NCI-H345 treated with DMSO at 0.1 percent for 48 hours (cell line): ENCODE measurements around the gene INF2.
"Not testable (repeated sequence)": the region's sequence is repeated elsewhere in the genome, so short reads cannot be mapped to it uniquely, and the experiment has no call there.

Experiments used
- DNase-seq: peaks from one replicate; lab custom pipeline; 2025; ENCODE audit not compliant: unreplicated experiment; lab: John Stamatoyannopoulos, UW

Gene INF2

DNA sequence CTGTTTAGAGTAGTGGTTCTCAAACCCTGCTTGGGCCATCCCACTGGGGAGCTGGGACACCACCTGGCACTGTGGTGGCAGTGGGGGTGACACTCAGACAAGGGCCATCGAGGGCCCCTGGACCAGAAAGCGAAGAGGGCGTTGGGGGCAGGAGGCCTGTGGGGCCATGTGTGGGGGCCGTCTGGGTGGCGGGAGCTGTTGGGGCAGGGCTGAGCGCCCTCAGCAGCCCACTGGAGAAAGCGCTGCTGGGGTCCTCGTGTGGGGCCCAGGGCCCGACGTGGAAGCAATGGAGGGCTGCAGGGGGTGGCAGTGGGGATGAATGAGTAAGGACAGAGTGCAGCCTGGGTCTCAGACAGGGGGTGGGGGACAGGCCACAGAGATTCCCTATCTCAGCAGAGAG lies 28.7 kb downstream of the INF2 start:
- DNase-seq = no peak

GRCh38 chr14:104718871-104719270 lies 29.5 kb downstream of the INF2 start:
- no peak for DNase-seq

- no peak for DNase-seq
These were observed 29.9 kb downstream of the INF2 start for GRCh38 chr14:104719343-104719742.

DNA sequence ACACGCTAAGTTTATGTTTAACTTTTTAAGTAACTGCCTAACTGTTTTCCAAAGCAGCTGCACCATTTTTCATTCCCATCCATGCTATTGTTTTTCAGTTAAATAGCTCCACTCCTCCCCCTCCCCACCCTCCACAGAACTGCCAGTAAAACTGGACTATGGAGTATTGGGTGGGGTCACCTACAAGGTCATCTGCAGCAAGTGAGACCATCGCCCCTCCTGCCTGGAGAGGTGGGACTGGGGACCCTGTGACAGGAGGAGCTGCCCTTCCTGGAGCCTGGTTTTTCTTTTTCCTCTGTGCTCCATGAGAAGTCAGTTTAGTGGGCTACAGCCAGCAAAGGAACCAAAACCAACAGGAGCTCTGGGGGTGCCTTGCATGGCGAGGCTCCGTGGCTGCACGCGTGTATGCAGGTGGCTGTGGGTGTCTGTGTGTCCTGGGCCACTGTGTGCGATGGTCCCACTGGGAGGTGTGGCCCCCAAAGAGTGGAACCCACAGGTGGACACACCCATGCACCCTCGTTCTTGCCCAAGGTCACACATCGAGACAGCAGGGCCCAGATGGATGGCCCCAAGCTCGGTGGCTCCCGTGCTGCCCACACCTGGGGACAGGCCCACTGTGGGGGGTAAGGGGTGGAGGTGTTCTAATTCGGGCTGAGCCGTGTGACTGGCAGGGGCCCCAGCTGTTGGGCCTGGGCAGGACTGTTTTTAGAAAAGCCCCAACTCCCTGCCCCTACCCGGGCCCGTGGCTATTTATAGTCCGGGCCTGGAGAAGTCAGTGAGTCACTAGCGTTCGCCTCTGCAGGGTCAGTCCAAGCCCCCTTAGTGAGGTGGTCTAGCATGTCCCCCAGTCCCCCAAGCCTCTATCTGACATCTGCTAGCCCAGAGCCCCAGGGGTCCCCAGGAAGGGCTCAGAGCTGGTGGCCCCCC lies 32.4 kb downstream of the INF2 start:
- DNase-seq = no peak

DNA sequence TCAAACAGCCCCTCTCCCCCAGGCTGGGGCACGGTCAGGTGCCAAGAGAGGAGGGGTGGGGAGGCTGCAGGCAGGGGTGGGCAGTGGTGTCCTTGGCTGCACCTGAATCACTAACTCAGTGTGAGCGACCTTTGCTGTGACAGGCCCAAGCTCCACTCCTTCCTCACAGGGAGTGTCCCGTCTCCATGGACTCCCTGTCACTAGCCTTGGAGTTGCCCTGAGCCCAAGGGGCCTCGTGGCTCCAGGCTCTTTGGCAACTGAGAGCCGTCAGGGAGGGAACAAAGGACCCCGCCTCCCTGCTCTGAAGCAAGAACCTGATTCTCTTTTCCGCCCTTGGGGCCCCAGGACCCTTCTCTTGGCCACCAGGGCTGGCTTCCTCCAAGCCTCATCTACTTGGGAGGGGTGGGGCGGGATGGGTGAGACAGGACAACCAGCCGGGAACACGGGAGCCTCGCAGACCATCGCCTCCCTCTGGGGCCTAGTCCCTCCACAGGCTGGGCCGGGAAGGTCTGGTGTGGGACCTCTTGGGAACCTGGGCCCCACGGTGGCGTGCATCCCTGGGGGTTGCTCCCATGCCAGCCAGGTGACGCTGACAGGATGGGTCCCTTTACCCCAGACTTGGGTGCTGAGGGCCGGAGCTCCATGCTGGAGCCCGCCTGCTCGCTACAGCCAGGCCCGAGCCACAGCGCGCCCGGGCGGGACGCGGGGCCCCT lies 33.7 kb downstream of the INF2 start:
- DNase-seq = no peak

GRCh38 chr14:104723651-104724406 lies 34.4 kb downstream of the INF2 start, which contains the start of gene ADSS1:
TSS of gene ADSS1 (plus strand) at chr14:104724229. CDS start at chr14:104724271, 42 bp downstream.
- no peak for DNase-seq

DNA sequence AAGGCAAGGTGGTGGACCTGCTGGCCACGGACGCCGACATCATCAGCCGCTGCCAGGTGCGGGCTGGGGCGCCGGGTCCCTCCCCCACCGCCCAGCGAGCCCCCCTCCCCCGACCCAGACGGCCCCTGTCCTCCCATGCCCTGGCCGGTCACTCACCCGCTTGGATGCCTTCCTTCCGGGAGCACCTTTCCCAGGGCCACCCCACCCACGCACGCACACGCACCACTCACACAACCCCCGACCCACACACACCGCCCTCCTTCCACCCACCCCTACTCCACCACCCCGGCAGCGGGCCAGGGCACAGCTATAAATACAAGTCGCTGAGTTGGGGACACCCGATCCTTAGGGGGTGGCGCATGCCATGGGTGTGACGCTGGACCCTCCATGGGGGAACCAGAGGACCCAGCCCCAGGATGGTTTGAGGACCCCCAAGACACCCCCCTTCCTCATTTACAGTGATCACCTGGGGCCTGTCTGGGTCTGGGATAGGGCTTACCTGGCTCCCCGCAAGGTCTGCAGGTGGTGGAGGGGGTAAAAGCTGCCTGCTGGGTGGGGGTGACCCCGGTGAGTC lies 35.1 kb downstream of the INF2 start:
- DNase-seq = no peak

- no peak for DNase-seq
These were observed 35.8 kb downstream of the INF2 start for GRCh38 chr14:104724981-104725771.

DNA sequence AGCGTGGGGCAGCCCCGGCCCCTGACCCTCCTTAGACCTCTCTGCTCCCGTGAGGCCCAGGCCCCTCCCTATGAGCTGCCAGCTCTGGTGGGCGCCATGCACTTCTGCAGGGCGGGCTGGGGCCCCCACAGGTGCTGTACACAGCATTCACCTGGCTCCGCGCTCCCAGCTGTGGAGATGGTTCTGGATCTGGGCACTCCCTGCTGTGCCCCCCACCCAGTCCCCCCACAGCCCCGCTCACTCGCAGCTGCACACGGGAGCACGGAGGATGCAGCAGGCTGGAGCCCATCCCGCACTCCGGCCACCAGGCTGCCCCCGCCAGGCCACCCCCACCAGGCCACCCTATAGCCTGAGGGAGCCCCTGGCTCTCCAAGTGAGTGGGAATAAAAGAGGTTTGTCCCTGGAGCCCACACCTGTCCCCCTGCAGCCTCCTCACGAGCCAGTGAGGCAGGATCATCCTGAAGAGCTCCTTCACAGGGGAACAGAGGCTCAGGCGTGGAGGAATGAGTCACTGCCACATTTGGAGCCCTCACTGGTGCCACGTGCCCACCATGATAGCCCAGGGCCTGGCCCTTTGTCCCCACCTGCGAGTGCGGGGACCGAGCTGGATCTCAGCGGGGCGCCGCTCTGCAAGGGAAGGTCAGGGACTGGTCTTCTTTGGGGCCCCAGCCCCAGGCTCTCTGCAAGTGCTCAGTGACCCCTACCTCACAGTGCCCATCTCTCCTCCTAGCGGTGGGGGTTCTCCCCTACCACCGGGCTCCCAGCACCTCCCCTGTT lies 36.5 kb downstream of the INF2 start:
- DNase-seq = no peak

DNA sequence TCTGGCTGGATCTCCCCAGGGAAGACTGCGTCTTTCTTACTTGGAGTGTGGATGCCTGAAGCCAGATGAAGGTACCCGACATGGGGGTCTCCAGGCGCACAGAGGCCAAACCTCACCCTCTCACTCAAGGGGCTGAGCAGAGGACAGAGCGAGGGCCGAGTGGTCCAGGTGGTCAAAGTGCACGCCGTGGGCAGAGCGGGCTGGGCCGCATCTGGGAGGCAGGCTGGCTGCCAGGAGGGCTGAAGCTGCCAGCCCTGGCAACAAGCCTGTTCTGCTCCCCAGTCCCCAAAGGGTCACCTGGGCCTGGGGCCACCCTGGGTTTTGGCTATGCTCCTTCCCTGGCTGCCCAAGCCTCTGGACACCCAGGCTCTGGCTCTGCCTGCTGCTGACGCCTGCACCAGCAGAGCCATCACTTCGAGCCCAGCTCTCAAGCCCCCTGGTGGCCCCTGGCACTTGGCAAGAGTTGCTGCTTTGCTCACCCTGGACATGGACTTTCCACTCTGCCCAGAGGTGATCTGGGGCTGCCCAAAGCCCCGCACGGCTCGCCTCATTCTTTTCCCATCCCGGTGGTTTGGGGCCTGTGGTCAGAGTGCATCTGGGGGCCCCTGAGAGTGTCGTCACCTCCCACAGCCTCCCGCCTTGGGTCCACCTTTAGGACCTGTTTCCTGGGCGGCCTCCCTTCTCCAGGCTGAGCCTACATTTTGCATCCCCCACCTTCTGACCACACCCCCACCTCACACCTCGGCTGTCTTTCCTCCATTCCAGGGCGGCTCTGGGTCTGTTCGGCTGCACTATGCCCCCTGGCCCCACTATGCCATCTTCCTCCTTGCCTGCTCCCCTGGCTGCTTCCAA lies 37.4 kb downstream of the INF2 start:
- DNase-seq = no peak

- DNase-seq = no peak
These were observed 39.2 kb downstream of the INF2 start for GRCh38 chr14:104728631-104729030.

GRCh38 chr14:104729176-104729834 lies 39.9 kb downstream of the INF2 start:
- not testable (repeated sequence) for DNase-seq

GRCh38 chr14:104729835-104730181 lies 40.4 kb downstream of the INF2 start:
- DNase-seq = no peak

GRCh38 chr14:104730487-104730886 lies 41.1 kb downstream of the INF2 start:
- DNase-seq = no peak

DNA sequence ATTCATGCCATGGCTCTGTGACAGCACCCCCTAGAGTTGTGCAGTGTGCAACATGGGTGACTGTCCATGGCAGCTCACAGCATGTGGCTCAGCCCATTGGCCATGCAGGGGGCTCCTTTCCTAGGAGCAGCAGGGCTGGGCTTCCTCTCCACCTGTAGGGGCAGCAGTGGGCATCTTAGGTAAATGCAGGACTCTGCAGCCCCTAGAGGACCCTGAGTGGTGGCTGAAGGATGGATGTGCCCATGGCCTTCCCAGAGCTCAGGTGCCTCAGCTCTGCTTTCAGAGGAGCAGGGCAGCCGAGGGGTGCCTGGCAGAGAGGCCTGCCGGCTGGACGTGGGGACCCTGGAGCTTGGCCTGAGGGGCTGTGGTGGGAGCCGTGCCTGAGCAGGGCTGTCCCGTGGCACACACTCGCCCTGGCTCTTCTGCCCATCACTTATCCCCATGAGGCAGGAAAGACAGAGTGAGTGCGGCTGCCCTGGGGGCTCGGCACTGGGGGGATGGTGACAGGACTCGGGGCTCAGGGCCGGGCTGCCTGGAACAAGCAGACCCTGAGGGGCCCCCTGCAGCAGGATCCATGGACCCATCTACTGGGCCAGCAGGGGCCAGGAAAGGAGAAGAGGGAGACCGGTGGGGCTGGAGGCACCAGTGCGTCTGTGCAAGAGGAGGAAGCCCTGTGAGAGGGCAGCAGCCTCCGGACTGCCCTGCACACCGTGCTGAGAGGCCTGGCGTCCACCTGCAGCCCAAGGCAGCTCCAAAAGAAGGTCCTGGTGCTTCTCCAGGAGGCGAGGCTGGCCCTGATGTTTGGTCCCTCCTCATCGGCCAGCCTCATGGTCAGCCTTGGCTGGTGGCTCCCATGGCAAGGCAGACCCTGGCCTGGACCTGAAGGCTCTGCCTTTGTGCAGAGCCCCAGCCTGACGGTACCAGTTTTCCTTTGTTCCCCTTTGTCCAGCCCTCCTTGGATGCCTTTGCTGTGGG lies 42.2 kb downstream of the INF2 start:
- no peak for DNase-seq

DNA sequence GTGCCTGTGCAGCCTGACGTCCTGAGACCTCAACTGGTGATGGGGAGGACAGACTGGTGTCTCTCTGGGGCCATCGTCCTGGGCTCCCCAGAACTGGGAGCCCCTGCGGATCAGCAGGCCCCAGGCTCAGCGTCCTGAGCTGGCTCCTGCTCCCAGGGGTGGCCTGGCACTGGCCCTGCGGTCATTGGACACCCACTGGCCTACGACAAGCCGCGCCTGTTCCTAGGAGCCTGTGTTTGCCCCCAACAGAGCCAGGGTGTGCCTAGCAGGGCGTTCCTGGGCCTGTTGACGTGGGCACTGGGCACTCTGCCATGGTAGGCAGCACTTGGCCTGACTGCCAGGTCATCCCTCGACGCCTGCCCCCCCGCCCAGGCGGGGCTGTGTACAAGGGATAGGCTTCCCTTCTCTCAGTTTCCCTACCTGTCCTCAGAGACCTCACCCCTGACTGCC lies 43.0 kb downstream of the INF2 start:
- no peak for DNase-seq
